ENCODE results near the gene HIPK4.

- no peak for TF ChIP-seq CTCF (IDR thresholded peaks at IDR 0.05)
- TF ChIP-seq POLR2A (IDR thresholded peaks at IDR 0.05): no peak
Measured at GRCh38 chr19:40431698-40432097, 41.7 kb upstream of the HIPK4 start.
